Activated gamma-delta T cell treated with anti-CD3 and anti-CD28 coated beads, Interleukin-2, amount 50 U/mL, for 16 hours (primary cell): ENCODE measurements around the gene PAK4.
"Not testable (repeated sequence)": the region's sequence is repeated elsewhere in the genome, so short reads cannot be mapped to it uniquely, and the experiment has no call there.

ENCODE experiments used
- DNase-seq: peaks from one replicate; pipeline ENCODE4 v3.0.0-alpha.2; 2020; ENCODE audit warnings: low read depth

PAK4 gene

GRCh38 chr19:39130337-39131254 lies 5.0 kb downstream of the PAK4 start:
- no peak for DNase-seq

- no peak for DNase-seq
Measured at GRCh38 chr19:39131255-39131755, 5.7 kb downstream of the PAK4 start.

GRCh38 chr19:39132344-39132969 lies 6.9 kb downstream of the PAK4 start:
- DNase-seq = no peak

- no peak for DNase-seq
Measured at GRCh38 chr19:39133431-39134270, 8.1 kb downstream of the PAK4 start.

- no peak for DNase-seq
Measured at GRCh38 chr19:39135701-39136100, 10.1 kb downstream of the PAK4 start.

GRCh38 chr19:39136225-39136940 lies 10.8 kb downstream of the PAK4 start:
- DNase-seq = no peak

GRCh38 chr19:39137131-39137530 lies 11.5 kb downstream of the PAK4 start:
- no peak for DNase-seq

- no peak for DNase-seq
Measured at GRCh38 chr19:39138221-39139211, 12.9 kb downstream of the PAK4 start.

GRCh38 chr19:39139305-39139874 lies 13.8 kb downstream of the PAK4 start:
- no peak for DNase-seq

GRCh38 chr19:39139971-39140453 lies 14.4 kb downstream of the PAK4 start:
- no peak for DNase-seq

GRCh38 chr19:39140594-39140993 lies 15.0 kb downstream of the PAK4 start:
- no peak for DNase-seq

- DNase-seq = no peak
Measured at GRCh38 chr19:39141929-39142328, 16.3 kb downstream of the PAK4 start.

GRCh38 chr19:39142630-39143029 lies 17.0 kb downstream of the PAK4 start:
- no peak for DNase-seq

GRCh38 chr19:39143757-39144289 lies 18.2 kb downstream of the PAK4 start:
- not testable (repeated sequence) for DNase-seq

GRCh38 chr19:39144290-39145071 lies 18.9 kb downstream of the PAK4 start:
- no peak for DNase-seq

GRCh38 chr19:39145180-39145953 lies 19.8 kb downstream of the PAK4 start:
- no peak for DNase-seq

- no peak for DNase-seq
Measured at GRCh38 chr19:39146091-39146490, 20.5 kb downstream of the PAK4 start.
